Muscle of arm (tissue), 12 donors: ENCODE data around the gene FGF16. TPM values are rescaled to one million over a fixed set of nuclear protein-coding genes. Genes with fewer than 3 reads are reported as not detected.
"Not testable (repeated sequence)": the region's sequence is repeated elsewhere in the genome, so short reads cannot be mapped to it uniquely, and the experiment has no call there.

Experiments used
- DNase-seq: peaks from one replicate; pipeline ENCODE4 v3.0.0-alpha.2; 2013
- polyA plus RNA-seq, 12 donors: library from polyadenylated mRNA; unstranded; fragments of 120-200 nt; gene quantifications; one replicate each; pipeline ENCODE4 v1.2.1, GENCODE V29; 2013; ENCODE audit not compliant: insufficient read length in 12 of 12

Gene FGF16
- polyA plus RNA-seq, 12 donors = 2.5 to 5.0 (median 3.8) TPM; not detected in 2

DNA sequence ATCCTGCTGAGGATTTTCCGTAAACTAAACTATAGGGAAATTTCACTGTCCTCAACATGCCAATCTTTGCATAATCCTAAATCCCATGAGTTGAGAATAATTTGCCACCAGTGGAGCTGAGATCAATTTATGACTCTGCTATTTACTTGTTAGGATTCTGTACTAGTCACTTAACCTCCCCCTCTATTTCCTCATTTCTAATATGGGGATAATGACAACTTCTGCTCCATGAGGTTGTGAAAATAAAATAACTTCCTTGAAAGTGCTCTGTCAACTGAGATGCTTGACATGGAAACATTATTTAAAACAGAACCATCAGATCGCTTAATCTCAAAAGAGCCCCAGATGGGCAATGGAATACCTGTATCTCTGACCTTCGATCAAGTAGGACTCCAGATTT lies 2.6 kb upstream of the FGF16 start:
- DNase-seq = no peak

DNA sequence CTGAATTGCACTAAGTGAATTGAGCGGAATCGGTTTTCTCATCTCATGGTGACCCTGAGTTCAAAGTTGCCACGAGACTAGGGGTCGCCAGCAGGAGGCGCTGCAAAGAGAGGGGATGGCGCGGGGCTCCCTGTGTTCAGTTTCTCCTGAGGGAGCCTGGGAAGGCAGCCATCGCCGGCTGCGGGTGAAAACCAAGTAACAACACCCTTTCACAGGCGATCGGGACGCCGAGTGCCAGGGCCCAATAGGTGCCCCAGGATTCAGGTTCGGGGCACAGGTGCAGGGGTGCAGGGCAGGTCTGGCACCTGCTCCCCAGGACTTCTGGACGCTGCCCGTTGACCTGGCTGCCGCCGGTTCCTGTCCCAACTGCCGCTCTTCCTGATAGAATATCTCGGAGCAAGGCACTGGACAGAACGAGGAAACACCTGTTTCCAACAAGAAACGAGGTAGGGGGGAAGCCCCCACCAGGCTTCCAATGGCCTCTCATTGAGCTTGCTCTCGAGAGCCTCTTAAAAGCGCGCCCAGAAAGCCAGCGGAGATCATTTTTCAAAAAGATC lies 1.1 kb upstream of the FGF16 start:
- no peak for DNase-seq

DNA sequence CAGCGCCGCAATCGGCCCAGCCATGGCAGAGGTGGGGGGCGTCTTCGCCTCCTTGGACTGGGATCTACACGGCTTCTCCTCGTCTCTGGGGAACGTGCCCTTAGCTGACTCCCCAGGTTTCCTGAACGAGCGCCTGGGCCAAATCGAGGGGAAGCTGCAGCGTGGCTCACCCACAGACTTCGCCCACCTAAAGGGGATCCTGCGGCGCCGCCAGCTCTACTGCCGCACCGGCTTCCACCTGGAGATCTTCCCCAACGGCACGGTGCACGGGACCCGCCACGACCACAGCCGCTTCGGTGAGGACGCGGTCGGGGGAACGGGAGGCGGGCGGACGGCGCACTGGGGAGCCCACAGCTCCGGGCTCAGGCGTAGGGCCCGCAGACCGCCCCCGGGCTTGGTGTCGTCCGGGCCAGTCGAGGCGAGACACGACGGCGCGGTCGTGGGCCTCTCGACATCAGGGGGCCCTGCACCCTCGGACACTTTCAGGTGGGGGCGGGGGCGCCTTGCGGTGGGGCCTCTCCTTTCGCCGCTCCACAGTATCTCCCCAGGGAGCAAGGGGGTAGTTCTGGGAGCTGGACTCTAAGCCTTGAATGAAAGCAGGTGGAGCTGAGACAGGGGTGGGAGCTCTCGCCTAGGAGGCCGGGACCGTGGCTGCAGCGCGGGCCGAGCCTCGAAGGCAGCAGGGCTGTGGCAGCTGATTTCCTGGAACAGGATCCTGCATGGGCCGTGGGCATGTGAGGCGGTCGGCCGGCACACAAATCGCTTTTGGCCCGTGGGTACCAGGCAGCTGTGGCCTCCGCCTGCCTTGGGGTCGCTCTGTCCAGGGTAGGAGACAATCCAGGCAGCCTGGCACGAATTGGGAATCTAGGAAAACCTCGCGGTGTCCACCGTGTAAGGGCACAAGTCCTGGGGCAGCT lies 722 bp downstream of the FGF16 start:
- DNase-seq = no peak

DNA sequence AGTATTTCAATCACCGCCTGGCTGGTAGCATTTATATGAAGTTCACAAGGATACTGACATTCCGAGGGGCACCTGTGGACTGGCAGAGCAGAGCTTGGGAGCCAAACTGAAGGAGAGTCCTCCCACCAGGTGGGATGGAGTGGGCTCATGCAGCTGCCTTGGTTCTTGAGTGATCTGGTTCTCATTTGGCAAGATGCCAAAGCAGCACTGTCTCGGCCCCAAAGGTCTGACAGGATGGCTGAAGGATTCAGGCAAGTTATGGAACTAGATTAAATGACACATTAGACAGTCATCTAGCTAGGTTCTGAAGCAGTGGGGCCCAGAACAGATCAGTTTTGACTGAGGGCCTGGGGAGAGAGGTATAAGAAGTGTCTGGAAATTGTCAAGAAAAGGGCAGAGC lies 3.2 kb downstream of the FGF16 start:
- DNase-seq = peak; percentile 22

DNA sequence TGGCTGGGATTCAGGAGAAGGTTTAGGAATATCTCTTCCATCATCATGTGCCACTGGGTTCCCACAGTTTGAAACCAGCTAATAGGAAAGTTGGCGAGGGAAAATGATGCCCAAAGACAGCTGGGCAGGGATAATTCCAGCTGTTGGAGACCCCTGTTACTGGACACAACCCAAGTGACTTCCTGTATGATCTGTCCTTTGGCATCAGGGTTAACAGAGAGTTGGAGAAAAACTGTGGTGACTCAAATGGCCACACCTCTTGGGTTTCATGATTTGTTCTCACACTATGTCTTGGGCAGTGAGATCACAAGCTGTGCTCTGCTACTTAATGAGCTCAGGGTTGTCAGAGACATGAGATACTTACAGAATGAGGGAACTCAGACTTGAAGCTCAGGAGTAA lies 3.8 kb downstream of the FGF16 start:
- peak; percentile 31 for DNase-seq

DNA sequence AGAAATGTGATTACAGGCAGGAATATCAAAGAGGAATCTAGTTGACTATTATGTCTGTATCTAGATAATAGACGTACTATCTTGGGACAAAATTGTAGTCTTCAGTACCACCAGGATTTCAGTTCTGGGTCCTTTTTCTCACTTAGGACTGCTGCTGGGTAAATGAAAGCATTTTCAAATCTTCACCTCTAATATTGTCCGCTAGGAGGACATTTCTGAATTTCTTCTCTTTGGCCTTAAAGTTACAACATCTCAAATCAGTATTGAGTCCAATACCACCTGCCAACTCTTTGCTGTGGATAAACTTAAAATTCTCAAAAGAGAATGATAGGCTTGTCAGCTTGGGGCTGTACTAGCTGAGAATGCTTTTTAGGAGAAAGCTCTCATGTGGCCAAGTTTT lies 6.0 kb downstream of the FGF16 start:
- DNase-seq = no peak

DNA sequence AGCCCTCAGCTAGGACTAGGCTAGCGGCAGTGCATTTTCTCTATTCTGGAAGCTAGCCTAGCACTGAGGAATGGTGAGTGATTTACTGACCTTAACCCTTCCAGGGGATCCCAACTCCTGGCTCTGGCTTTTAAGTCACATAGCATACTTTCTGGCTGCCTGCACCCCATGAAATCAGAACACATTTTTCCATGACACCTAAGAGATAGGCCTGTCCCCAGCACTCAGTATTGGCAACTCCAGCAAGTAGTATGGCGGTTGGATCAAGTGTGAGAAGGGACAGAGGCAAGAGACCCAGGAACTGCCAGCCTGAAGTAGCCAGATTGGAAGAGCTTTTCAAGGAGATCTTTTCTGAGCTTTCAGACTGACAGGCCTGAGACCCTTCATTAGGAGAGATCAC lies 8.2 kb downstream of the FGF16 start:
- no peak for DNase-seq

DNA sequence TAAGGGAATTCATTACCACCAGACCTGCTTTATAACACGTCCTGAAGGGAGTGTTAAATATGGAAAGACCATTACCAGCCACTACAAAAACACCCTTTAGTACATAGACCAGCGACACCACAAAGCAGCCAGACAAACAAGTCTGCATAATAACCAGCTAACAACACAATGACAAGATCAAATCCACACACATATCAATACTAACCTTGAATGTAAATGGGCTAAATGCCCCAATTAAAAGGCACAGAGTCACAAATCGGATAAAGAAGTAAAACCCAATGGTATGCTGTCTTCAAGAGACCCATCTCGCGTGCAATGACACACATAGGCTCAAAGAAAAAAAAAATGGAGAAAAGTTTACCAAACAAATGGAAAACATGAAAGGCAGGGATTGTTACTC lies 36.9 kb downstream of the FGF16 start:
- no peak for DNase-seq

DNA sequence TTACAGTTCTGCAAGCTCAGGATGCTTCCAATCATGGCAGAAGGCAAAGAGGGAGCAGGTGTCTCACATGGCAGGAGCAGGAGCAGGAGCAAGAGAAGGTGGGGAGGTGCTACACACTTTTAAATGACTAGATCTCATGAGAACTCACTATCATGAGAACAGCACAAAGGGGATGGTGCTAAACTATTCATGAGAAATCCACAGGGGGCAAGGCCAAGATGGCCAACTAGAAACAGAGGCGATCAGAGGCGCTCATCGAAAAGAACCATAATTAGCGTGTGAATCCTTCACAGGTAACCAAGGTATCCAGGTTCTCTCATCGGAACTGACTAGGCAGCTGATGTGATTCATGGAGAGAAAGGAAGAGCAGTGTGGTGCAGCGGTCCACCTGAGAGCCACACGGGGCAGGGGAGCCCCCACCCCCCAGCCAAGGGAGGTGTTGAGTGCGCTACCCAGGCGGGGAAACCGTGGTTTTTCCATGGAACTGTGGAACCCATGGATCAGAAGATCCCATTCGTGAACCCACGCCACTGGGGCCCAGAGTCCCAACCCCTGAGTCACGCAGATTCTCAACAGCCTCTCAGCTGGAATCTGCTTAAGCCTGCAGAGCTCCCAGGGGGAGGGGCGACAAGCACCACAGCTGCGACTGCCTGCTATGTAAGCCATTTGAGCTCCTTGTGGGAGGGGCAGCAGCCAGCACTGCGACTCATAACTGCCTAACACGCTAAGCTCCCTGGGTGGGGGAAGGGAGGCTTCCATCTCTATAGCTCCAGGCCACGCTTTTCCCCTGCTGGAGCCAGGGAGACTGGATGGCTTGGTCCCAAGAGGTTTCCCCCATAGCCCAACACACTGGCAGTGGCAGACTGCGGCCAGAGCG lies 46.7 kb downstream of the FGF16 start:
- no peak for DNase-seq

DNA sequence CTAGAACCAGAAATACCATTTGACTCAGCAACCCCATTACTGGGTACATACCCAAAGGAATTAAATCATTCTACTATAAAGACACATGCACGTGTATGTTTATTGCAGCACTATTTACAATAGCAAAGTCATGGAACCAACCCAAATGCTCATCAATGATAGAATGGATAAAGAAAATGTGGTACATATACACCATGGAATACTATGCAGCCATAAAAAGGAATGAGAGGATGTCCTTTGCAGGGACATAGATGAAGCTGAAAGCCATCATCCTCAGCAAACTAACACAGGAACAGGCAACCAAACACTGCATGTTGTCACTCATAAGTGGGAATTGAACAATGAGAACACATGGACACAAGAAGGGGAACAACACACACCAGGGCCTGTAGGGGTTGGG lies 53.0 kb downstream of the FGF16 start:
- not testable (repeated sequence) for DNase-seq

DNA sequence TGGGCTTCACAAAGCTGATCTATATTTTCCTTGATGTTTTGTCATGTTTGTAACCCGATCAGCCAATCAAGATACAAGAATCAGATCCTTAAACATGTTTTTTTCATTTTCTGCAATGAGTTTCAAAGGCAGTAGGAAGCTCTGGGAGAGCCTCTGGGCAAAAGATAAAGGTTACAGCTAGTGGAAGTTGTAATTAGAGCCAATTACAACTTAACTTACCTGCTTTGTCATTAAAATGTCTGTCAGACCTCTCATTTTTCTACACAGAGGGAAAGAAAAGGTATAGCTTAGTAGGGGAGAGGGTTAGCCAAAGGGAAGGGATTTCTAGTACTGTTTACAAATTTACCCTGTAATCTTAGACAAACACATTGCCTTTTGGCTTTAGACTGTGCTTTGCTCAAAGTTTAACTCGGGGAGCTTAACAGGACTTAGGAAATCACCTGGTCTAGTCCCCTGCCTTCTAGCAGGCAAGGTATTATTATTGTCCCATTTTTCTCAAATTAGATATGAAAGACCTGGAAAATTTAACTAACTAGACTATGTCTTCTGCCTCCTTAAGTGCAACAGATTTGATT lies 55.8 kb downstream of the FGF16 start:
- no peak for DNase-seq

DNA sequence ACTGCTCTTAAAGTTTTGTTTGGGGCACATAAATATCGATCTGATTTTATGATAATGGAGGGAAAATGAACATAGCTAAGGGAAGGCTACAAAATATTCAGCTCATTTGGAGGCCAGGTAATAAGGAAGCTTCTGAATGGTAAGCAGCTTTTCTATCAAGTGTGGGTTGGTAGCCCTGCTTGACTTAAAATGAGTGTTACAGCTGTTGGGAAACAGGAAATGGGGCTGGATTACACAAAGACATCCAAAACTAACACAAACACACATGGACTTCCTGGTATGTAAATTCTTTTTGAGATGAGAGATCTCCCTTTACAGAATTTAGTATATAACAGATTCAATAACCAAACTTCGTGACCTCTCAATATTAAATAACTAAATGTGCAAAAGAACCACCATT lies 58.0 kb downstream of the FGF16 start:
- DNase-seq = no peak
